ENCODE measurements around the gene POLR2E. TPM values are rescaled to one million over a fixed set of nuclear protein-coding genes. Genes with fewer than 3 reads are reported as not detected.

Gene POLR2E
- total and polyA plus RNA-seq, 9 of the 15 experiments (the other 6 are each of a cell fraction or from before 2014, with no cell fraction given), result 3.4 to 413 (median 244) TPM

DNA sequence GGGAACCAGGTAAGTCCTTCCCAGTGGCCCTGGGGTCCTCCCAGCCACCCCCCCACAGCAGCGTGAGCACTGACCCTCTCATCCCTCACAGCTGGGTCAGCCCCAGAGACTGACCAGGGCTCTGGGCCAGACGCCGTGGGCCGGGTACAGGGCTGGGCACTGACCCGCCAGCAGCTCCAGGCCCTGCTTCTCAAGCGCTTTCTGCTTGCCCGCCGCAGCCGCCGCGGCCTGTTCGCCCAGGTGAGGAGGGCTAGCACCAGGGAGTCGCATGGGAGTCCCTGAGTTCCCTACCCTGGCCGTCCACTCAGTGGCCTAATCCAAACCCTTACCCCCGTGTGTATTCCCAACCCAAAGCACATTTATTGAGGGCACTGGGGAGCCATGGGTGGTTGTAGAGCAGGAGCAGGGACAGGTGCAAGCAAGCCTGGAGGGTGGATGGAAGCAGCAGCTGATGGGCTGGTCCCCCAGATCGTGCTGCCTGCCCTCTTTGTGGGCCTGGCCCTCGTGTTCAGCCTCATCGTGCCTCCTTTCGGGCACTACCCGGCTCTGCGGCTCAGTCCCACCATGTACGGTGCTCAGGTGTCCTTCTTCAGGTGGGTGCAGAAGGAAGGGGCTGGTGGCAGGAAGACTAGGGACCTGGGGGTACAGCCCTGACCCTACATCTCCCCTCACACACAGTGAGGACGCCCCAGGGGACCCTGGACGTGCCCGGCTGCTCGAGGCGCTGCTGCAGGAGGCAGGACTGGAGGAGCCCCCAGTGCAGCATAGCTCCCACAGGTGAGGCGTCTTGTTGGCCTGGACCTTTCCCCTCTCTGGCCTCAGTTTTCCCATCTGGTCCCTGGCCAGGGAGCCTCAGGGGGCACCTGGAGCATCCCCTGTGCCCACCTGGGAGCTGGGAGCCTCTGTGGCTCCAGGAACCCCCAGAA is 40.8 kb downstream of the POLR2E start (continued):
- TF ChIP-seq, protein P1, sequence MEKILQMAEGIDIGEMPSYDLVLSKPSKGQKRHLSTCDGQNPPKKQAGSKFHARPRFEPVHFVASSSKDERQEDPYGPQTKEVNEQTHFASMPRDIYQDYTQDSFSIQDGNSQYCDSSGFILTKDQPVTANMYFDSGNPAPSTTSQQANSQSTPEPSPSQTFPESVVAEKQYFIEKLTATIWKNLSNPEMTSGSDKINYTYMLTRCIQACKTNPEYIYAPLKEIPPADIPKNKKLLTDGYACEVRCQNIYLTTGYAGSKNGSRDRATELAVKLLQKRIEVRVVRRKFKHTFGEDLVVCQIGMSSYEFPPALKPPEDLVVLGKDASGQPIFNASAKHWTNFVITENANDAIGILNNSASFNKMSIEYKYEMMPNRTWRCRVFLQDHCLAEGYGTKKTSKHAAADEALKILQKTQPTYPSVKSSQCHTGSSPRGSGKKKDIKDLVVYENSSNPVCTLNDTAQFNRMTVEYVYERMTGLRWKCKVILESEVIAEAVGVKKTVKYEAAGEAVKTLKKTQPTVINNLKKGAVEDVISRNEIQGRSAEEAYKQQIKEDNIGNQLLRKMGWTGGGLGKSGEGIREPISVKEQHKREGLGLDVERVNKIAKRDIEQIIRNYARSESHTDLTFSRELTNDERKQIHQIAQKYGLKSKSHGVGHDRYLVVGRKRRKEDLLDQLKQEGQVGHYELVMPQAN (IDR thresholded peaks at IDR 0.05; ENCODE audit: borderline replicate concordance), result no peak
- peak; percentile 74; the same call in 1 of the 2 replicates for TF ChIP-seq CBX1 (IDR thresholded peaks at IDR 0.05; ENCODE audit: low read depth)
- no peak for TF ChIP-seq PCBP1 (IDR thresholded peaks at IDR 0.05; ENCODE audit: low read depth, low read length, poor library complexity, severe bottlenecking)
- TF ChIP-seq PTBP1 (IDR thresholded peaks at IDR 0.05; ENCODE audit: low read depth, low read length), result peak; percentile 96
- TF ChIP-seq RBFOX2 (IDR thresholded peaks at IDR 0.05; ENCODE audit: low read depth, low read length), result 0 out of 2 replicates have a peak, but pooled peaks have one; percentile 17
- peak; percentile 89 for TF ChIP-seq RBM25 (IDR thresholded peaks at IDR 0.05; ENCODE audit: low read depth, low read length, severe bottlenecking)
- no peak for TF ChIP-seq HLTF (IDR thresholded peaks at IDR 0.05)

Data from K562 (cell line).